GM12878 (cell line): ENCODE data around the gene TMEM35A. TPM values are rescaled to one million over a fixed set of nuclear protein-coding genes. Genes with fewer than 3 reads are reported as not detected.

Experiments used
- ATAC-seq: fragments of 200-7000 bp; cut with Tn5 transposase; 3 replicates; pipeline ENCODE4 v1.9.1; 2020; ENCODE audit warnings: mild to moderate bottlenecking, moderate library complexity
- BruUV-seq: library from RNA; stranded (reverse); fragments of 400-500 nt; replicated peaks from 2 replicates; lab custom pipeline; 2021; lab: Mats Ljungman, UMichigan
- CTCF ChIA-PET: fragments of 300-600 bp; sonication (Branson Sonifier 250); formaldehyde crosslinking; extraction: SDS; loops from one replicate; lab custom pipeline; 2021; ENCODE audit warnings: inconsistent platforms; lab: Yijun Ruan, JAX
- POLR2A ChIA-PET: fragments of 350-600 bp; formaldehyde crosslinking; extraction: SDS; loops from one replicate; lab custom pipeline; 2021; ENCODE audit warnings: inconsistent platforms; lab: Charles Lee
- RAD21 ChIA-PET: fragments of 300-600 bp; sonication (Branson Sonifier 250); formaldehyde crosslinking; loops from one replicate; lab custom pipeline; 2023; ENCODE audit warnings: antibody characterized with exemption; ENCODE audit not compliant: unreplicated experiment; lab: Charles Lee
- SMC1A ChIA-PET: fragments of 300-600 bp; sonication (Branson Sonifier 250); formaldehyde crosslinking; loops from one replicate; lab custom pipeline; 2023; ENCODE audit not compliant: unreplicated experiment, uncharacterized antibody; lab: Charles Lee
- DNase-seq: peaks from one replicate; pipeline ENCODE4 v3.0.0-alpha.2; 2011; ENCODE audit warnings: low read depth, low spot score
- FAIRE-seq: peaks from 3 replicates; lab custom pipeline; 2011; peaks lifted over from hg19 to GRCh38; lab: Jason Lieb, UNC
- H2AFZ ChIP-seq: 2 replicates; pipeline ENCODE4 v1.6.0; 2011; ENCODE audit warnings: low read depth, low read length, control low read depth; ENCODE audit not compliant: control insufficient read depth
- H3K27ac ChIP-seq: 2 replicates; pipeline ENCODE4 v1.5.1; 2011; ENCODE audit warnings: control low read depth; ENCODE audit not compliant: control insufficient read depth, insufficient read depth
- H3K27me3 ChIP-seq, 2 experiments: replicated peaks in 1 of 2; 2 replicates each; pipeline versions ENCODE4 v1.6.0 to v1.6.1; 2011; ENCODE audit warnings: low read length in 1 of 2; ENCODE audit not compliant: control insufficient read depth in 2 of 2, insufficient read depth in 2 of 2
- H3K36me3 ChIP-seq, 2 experiments: 2 replicates each; pipeline ENCODE4 v1.5.1; 2011; ENCODE audit warnings: low read length in 1 of 2; ENCODE audit not compliant: control insufficient read depth in 2 of 2, insufficient read depth in 2 of 2
- H3K4me1 ChIP-seq: 2 replicates; pipeline ENCODE4 v1.6.1; 2011; ENCODE audit warnings: mild to moderate bottlenecking, low read length, moderate library complexity, mixed read lengths; ENCODE audit not compliant: control insufficient read depth, insufficient read depth
- H3K4me2 ChIP-seq: 2 replicates; pipeline ENCODE4 v1.6.0; 2011; ENCODE audit warnings: control low read depth; ENCODE audit not compliant: control insufficient read depth, insufficient read depth
- H3K4me3 ChIP-seq: fragments of 200-600 bp; sonication (generic); 2 replicates; pipeline ENCODE4 v1.5.1; 2016
- H3K79me2 ChIP-seq: 2 replicates; pipeline ENCODE4 v1.6.0; 2011; ENCODE audit warnings: low read length; ENCODE audit not compliant: control insufficient read depth, insufficient read depth
- H3K9ac ChIP-seq: 2 replicates; pipeline ENCODE4 v1.8.0; 2011; ENCODE audit warnings: low read length, control low read depth, mixed read lengths; ENCODE audit not compliant: control insufficient read depth, insufficient read depth
- H3K9me3 ChIP-seq: replicated peaks from 3 replicates; pipeline ENCODE4 v1.5.1; 2011; ENCODE audit warnings: mild to moderate bottlenecking, low read length; ENCODE audit not compliant: control insufficient read depth, insufficient read depth
- H4K20me1 ChIP-seq: 2 replicates; pipeline ENCODE4 v1.6.0; 2011; ENCODE audit not compliant: control insufficient read depth, insufficient read depth
- CHD4 ChIP-seq: fragments of 200-600 bp; sonication (generic); IDR thresholded peaks from 2 replicates; pipeline ENCODE4 v1.6.1; 2016; ENCODE audit warnings: mild to moderate bottlenecking
- IRF5 ChIP-seq: fragments of 450-650 bp; IDR thresholded peaks from 2 replicates; pipeline ENCODE4 v1.6.1; 2017; ENCODE audit warnings: borderline replicate concordance
- MTA3 ChIP-seq: IDR thresholded peaks from 2 replicates; pipeline ENCODE4 v1.6.1; 2012; ENCODE audit warnings: low read length, inconsistent platforms, borderline replicate concordance
- RAD51 ChIP-seq: fragments of 450-650 bp; IDR thresholded peaks from 2 replicates; pipeline ENCODE4 v1.6.1; 2016; ENCODE audit warnings: moderate library complexity, mild to moderate bottlenecking, inconsistent platforms
- RELA ChIP-seq: fragments of 450-650 bp; IDR thresholded peaks from 2 replicates; pipeline ENCODE4 v1.8.0; 2014; ENCODE audit warnings: borderline replicate concordance; ENCODE audit not compliant: partially characterized antibody
- SMAD5 ChIP-seq: IDR thresholded peaks from 2 replicates; pipeline ENCODE4 v1.6.1; 2016; ENCODE audit warnings: antibody characterized with exemption, low read depth
- TARDBP ChIP-seq: IDR thresholded peaks from 2 replicates; pipeline ENCODE4 v1.6.1; 2016; ENCODE audit warnings: borderline replicate concordance
- ZBTB11 ChIP-seq: fragments of 450-650 bp; formaldehyde crosslinking; IDR thresholded peaks from 2 replicates; pipeline ENCODE4 v1.5.0; 2022; ENCODE audit warnings: mild to moderate bottlenecking, missing genetic modification characterization
- WGBS: methylation state at CpG from one replicate; pipeline ENCODE4 v1.1.6; 2016; ENCODE audit warnings: low lambda C conversion rate; ENCODE audit not compliant: insufficient replicate concordance, insufficient coverage; ENCODE audit errors: missing lambda C conversion rate; 5-methylcytosine and 5-hydroxymethylcytosine counted together
- in situ Hi-C: fragments of 300-500 bp; cut with MboI; formaldehyde crosslinking; loops from 9 replicates; pipeline ENCODE4 v1.14.3; 2018; ENCODE audit warnings: mixed read lengths
- intact Hi-C: fragments of 100-400 bp; cut with micrococcal nuclease; formaldehyde crosslinking; loops from one replicate; pipeline ENCODE4 v1.14.2; 2022; ENCODE audit not compliant: unreplicated experiment
- polyA plus RNA-seq, 11 experiments: library from polyadenylated mRNA; depleted of rRNA in 4 of 11; unstranded in 6 of 11; stranded (reverse) in 5 of 11; fragments of >200 nt; fragmentation: Nextera tagmentation in 4 of 11; fragmentation: Illumina TruSeq in 1 of 11; extraction: Ambion mirVana in 4 of 11; extraction: Trizol in 1 of 11; gene quantifications; 1 replicate in 1 of 11; 2 replicates in 10 of 11; pipeline versions ENCODE4 v1.2.1 to v1.2.3, GENCODE V29; 2011 to 2016; ENCODE audit warnings: inconsistent platforms in 2 of 11, missing spikeins in 2 of 11, low read depth in 1 of 11
- total RNA-seq, 4 experiments: library from RNA; depleted of rRNA in 3 of 4; stranded (reverse); fragments of >200 nt in 3 of 4; fragmentation: Illumina TruSeq in 1 of 4; extraction: Trizol in 1 of 4; gene quantifications; 2 replicates each; pipeline versions ENCODE4 v1.2.1 to v1.2.3, GENCODE V29; 2013 to 2021

TMEM35A gene
- total and polyA plus RNA-seq, 10 of the 15 experiments (the other 5 are each of a cell fraction or from before 2014, with no cell fraction given) = not detected

DNA sequence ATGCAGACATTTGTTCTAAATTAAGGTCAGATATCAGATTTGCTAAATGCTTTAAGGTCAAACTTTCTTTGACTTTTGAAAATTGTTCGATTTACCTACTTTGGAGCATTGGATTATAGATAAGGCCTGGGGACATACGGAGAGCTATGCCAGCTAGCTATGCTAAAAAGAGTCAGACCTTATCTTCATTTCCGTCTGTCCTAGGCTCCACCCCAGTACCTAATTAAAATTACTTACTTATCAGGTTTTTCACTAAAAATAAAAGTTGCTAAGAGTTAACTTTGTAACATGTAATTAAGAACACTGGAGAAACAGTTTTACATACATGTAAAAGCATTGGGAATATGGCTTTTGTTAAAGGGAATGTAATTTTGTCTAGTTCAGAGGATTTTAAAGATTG, 7.1 kb upstream of the TMEM35A start:
- BruUV-seq = no TSS peak
- in situ Hi-C loops = no loop called here
- no peak overlapping the region for H2AFZ ChIP-seq
- H3K4me1 ChIP-seq = no peaks in the 10 kb centered on the region
- ChIA-PET RAD21 (no interaction called here), SMC1A (interaction anchor here (1.4 kb wide), 1 partner anchor 50 kb away, joined by 3 read pairs; no protein-coding TSS in a partner anchor), CTCF (no interaction called here), POLR2A (no interaction called here)
- TF ChIP-seq RELA (no peak), CHD4 (no peak), TARDBP (no peak), IRF5 (no peak), RAD51 (no peak), SMAD5 (no peak), ZBTB11 (no peak), MTA3 (no peak)
- no peak overlapping the region for H3K4me3 ChIP-seq
- 10% methylated on average over 3 of the region's 3 CpGs for WGBS
- H3K79me2 ChIP-seq = no peaks in the 10 kb centered on the region
- no peak overlapping the region for H3K27ac ChIP-seq
- no peaks in the 10 kb centered on the region for H4K20me1 ChIP-seq
- H3K27me3 ChIP-seq = no peaks in the 10 kb centered on the region
- no peaks in the 10 kb centered on the region for H3K9me3 ChIP-seq
- no peaks in the 10 kb centered on the region for H3K36me3 ChIP-seq
- no peak overlapping the region for H3K9ac ChIP-seq
- intact Hi-C loops = no loop called here
- H3K4me2 ChIP-seq = no peak overlapping the region
- FAIRE-seq (no peak), ATAC-seq (no peak), DNase-seq (no peak)
